GM12872 (cell line): ENCODE data around the gene RNF32.

Source experiments
- TF ChIP-seq, protein P1 (sequence below): IDR thresholded peaks from 3 replicates; pipeline ENCODE4 v1.5.1; 2011; ENCODE audit warnings: low read depth, mild to moderate bottlenecking, low read length, moderate library complexity; ENCODE audit not compliant: insufficient read depth

Gene RNF32

DNA sequence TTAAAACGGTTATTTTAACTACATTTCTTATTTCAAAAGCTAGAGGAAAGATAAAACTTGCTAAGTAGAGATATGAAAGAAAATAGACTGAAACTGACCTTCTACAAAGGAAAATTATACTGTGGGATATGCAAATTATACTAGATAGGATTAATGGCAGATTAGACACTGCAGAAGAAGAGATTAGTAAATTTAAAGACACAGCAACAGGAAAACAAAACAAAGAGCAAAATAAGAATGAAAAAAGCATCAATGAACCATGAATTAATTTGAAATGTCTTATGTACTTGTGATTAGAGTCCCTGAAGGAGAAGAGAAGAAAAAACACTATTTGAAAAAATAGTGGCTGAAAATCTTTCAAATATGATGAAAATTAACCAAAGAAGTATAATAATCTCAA, 52.3 kb downstream of the RNF32 start:
- TF ChIP-seq, protein P1, sequence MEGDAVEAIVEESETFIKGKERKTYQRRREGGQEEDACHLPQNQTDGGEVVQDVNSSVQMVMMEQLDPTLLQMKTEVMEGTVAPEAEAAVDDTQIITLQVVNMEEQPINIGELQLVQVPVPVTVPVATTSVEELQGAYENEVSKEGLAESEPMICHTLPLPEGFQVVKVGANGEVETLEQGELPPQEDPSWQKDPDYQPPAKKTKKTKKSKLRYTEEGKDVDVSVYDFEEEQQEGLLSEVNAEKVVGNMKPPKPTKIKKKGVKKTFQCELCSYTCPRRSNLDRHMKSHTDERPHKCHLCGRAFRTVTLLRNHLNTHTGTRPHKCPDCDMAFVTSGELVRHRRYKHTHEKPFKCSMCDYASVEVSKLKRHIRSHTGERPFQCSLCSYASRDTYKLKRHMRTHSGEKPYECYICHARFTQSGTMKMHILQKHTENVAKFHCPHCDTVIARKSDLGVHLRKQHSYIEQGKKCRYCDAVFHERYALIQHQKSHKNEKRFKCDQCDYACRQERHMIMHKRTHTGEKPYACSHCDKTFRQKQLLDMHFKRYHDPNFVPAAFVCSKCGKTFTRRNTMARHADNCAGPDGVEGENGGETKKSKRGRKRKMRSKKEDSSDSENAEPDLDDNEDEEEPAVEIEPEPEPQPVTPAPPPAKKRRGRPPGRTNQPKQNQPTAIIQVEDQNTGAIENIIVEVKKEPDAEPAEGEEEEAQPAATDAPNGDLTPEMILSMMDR = no peak

DNA sequence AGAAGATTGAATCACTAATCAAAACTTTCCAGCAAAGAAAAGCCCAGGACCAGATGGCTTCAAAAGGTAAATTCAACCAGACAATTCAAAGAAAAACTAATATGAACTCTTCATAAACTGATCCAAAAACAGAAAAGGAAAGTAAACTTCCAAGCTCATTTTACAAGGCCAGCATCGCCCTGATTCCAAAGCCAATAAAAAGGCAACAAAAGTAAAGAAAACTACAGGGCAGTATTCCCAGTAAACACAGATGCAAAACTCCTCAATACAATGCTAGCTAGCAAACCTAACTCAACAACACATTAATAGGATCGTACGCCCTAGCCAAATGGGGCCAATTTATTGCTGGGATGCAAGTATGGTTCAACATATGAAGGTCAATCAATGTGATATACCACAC, 53.1 kb downstream of the RNF32 start:
- TF ChIP-seq, protein P1 = no peak

DNA sequence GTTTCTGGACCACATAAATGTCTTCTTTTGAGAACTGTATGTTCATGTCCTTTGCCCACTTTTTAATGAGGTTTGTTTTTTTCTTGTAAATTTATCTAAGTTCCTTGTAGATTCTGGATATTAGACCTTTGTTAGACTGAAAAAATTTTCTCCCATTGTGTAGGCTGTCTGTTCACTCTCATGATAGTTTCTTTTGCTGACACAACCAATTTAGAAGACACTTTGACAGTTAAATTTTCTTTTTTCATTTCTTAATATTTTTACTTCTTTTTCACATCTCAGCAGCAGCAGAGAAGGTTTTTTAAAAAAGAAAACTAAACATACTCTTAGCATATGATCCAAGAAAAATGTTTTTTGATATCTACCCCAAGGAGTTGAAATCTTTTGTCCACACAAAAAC, 61.8 kb downstream of the RNF32 start:
- TF ChIP-seq, protein P1 = no peak

DNA sequence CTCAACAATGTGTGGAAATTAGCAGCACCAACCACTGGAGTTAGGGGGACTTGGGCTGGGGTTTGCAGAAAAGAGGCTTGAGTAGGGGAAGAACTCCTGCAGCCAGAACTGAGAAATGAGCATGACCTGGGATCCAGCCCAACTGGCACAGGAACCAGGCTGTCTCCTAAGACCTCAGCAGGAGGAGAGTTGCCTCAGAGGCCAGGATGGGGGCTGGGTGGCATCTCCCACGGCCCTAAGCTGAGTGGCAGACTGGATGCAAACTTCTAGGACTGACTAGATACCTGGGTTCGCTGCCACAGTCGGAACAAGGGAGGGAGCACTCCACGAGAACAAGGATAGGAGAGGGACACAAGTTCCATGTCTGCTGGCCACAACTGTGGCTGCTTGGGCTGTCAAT, 62.6 kb downstream of the RNF32 start:
- TF ChIP-seq, protein P1 = no peak

DNA sequence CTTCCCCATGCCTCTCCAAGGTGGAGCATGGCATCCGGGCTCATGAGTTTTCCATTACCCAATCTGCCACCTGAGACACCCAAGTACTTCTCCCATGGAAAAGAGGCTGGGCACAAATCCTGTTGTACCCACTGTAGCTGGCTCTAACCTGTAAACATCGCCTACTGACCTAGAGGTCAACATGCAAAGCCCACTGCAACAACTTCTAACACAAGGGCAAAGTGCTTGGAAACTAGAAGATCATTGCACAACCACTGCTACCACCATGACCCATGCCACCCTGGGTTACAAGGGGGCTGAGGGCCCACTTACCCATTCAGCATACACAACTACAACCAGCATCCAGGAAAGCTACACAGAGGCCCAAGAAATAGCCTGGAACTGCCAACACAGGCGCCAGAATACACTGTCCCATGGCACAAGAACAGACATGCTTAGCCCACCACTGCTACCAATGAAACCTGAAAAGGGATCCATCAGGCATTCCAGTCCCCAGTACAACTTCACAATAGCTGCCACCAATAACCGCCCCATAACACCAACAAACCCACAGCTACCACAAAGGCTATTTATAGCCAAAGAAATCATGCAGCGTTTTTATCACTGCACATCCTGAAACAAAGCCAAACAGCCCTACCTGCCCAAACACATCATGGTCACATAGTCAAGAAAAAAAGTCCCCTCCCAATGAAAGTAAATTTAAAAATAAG, 63.4 kb downstream of the RNF32 start:
- TF ChIP-seq, protein P1 = no peak

DNA sequence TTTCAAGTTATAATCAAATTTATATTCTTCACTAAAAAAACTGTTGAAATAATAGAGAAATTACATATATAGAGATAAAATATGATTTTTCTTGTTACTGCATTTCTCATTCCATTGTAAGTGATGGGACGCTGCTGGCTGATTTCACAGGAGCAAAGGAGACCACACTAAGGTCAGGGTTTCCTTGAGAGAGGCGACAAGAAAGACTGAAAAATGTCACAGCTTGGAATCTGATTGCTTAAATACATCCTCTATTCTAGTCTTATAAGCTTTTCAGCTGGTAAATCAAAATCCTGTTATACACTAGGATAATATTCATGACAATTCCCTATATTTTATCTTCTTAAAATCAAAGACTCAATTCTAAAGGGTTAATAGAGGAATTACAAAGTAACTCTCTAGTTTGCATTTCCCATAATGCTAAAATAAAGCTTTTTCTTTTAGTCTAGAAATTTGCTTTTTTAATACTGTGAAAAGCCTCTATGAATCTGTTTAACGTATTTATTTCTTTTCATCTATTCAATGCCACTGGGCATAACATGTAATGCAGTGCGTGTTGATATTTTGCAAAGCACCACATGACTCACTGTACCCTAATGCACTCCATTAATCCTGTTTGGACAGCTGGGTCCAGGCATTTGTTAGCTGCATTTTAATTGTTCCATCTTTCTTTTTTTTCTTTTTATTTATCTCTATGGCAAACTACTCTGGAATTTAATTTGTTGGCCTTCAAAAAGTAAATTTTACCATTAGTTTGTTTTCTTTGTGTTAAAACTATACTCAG, 81.7 kb downstream of the RNF32 start:
- TF ChIP-seq, protein P1 = no peak

DNA sequence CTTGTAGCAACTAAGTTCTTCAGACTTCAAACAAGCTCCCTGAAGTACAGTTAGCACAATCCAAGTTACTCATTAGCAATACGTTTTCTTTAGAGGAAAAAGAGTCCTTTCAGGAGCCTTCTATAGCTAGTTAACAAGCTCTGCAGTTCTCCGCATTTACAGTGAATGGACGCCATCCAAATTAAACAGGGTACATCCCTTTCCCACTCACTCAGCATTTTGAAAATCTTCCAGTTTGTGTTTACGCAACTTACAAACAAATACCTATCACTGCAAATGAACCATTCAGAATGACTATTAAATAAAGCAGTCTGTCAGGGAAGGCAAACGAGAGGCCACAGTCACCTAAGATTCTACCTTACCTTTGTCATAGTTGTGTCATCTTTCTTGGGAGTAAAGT, 84.5 kb downstream of the RNF32 start:
- TF ChIP-seq, protein P1 = no peak
